ENCODE results near the gene MEAK7. TPM values are rescaled to one million over a fixed set of nuclear protein-coding genes. Genes with fewer than 3 reads are reported as not detected.

Gene MEAK7
- total RNA-seq, 2 experiments from 2014 or later: 95.7 to 98.3 TPM

- POLR2A ChIA-PET: interaction anchor here (0.6 to 3.2 kb wide), 8 partner anchors 10 to 389 kb away, joined by 3 to 14 read pairs (median 4); partner anchors contain the start of genes COTL1 and MBTPS1
- H3K4me3 Mint-ChIP-seq: peak overlapping the region; percentile 81
- peaks cover 42% of the 10 kb centered on the region for H3K4me1 Mint-ChIP-seq
Observed at GRCh38 chr16:84505249-84506187, 1.1 kb upstream of the MEAK7 start.

GRCh38 chr16:84503751-84504395 is 586 bp downstream of the MEAK7 start:
- Mint-ChIP-seq H3K4me1 (peaks cover 35% of the 10 kb centered on the region), H3K27ac (peak overlapping the region; percentile 45), H3K27me3 (no peaks in the 10 kb centered on the region), H3K4me3 (peak overlapping the region; percentile 42), H3K9me3 (no peaks in the 10 kb centered on the region), H3K36me3 (peaks cover 23% of the 10 kb centered on the region)
- ATAC-seq (ENCODE audit: low read depth): no peak
- POLR2A ChIA-PET: interaction anchor here (1.7 to 3.2 kb wide), 2 partner anchors 50 to 235 kb away, joined by 4 to 14 read pairs; no protein-coding TSS in a partner anchor
- peak; percentile 26 for DNase-seq

More at GRCh38 chr16:84505249-84506187, 1.1 kb upstream of the MEAK7 start:
- DNase-seq (no peak), ATAC-seq (ENCODE audit: low read depth) (no peak)
- no peaks in the 10 kb centered on the region for H3K9me3 Mint-ChIP-seq
- no peaks in the 10 kb centered on the region for H3K27me3 Mint-ChIP-seq
- peaks cover 16% of the 10 kb centered on the region for H3K36me3 Mint-ChIP-seq
- peak overlapping the region; percentile 82 for H3K27ac Mint-ChIP-seq

GRCh38 chr16:84502581-84502980 is 1.9 kb downstream of the MEAK7 start:
- peaks cover 23% of the 10 kb centered on the region for H3K36me3 Mint-ChIP-seq
- DNase-seq (no peak), ATAC-seq (ENCODE audit: low read depth) (no peak)
- no peak overlapping the region for H3K4me3 Mint-ChIP-seq
- H3K27me3 Mint-ChIP-seq: no peaks in the 10 kb centered on the region
- peaks cover 24% of the 10 kb centered on the region for H3K4me1 Mint-ChIP-seq
- H3K9me3 Mint-ChIP-seq: no peaks in the 10 kb centered on the region
- POLR2A ChIA-PET: no interaction called here
- H3K27ac Mint-ChIP-seq: peak overlapping the region; percentile 6

GRCh38 chr16:84502075-84502474 is 2.4 kb downstream of the MEAK7 start:
- POLR2A ChIA-PET: no interaction called here

GRCh38 chr16:84501077-84501735 is 3.3 kb downstream of the MEAK7 start:
- POLR2A ChIA-PET: no interaction called here
- no peak for ATAC-seq (ENCODE audit: low read depth)
- no peak overlapping the region for H3K4me3 Mint-ChIP-seq
- H3K9me3 Mint-ChIP-seq: no peaks in the 10 kb centered on the region
- H3K36me3 Mint-ChIP-seq: peaks cover 32% of the 10 kb centered on the region
- no peak overlapping the region for H3K27ac Mint-ChIP-seq
- peak; percentile 11 for DNase-seq
- peaks cover 16% of the 10 kb centered on the region for H3K4me1 Mint-ChIP-seq
- no peaks in the 10 kb centered on the region for H3K27me3 Mint-ChIP-seq

More at GRCh38 chr16:84502075-84502474, 2.4 kb downstream of the MEAK7 start:
- peaks cover 21% of the 10 kb centered on the region for H3K4me1 Mint-ChIP-seq
- H3K36me3 Mint-ChIP-seq: peaks cover 25% of the 10 kb centered on the region
- H3K27me3 Mint-ChIP-seq: no peaks in the 10 kb centered on the region
- no peaks in the 10 kb centered on the region for H3K9me3 Mint-ChIP-seq
- ATAC-seq (ENCODE audit: low read depth): no peak
- H3K27ac Mint-ChIP-seq: no peak overlapping the region
- no peak overlapping the region for H3K4me3 Mint-ChIP-seq
- DNase-seq: peak; percentile 10

GRCh38 chr16:84500531-84500930 is 3.9 kb downstream of the MEAK7 start:
- Mint-ChIP-seq H3K9me3 (peaks cover 2% of the 10 kb centered on the region), H3K27me3 (no peaks in the 10 kb centered on the region), H3K4me3 (no peak overlapping the region)

GRCh38 chr16:84499638-84500037 is 4.8 kb downstream of the MEAK7 start:
- Mint-ChIP-seq H3K36me3 (peaks cover 47% of the 10 kb centered on the region), H3K27ac (no peak overlapping the region), H3K9me3 (peaks cover 6% of the 10 kb centered on the region), H3K4me1 (peaks cover 3% of the 10 kb centered on the region), H3K4me3 (no peak overlapping the region), H3K27me3 (no peaks in the 10 kb centered on the region)
- ATAC-seq (ENCODE audit: low read depth) (no peak), DNase-seq (no peak)
- POLR2A ChIA-PET: no interaction called here

More at GRCh38 chr16:84500531-84500930, 3.9 kb downstream of the MEAK7 start:
- Mint-ChIP-seq H3K27ac (no peak overlapping the region), H3K4me1 (peaks cover 12% of the 10 kb centered on the region), H3K36me3 (peaks cover 38% of the 10 kb centered on the region)
- POLR2A ChIA-PET: no interaction called here
- ATAC-seq (ENCODE audit: low read depth): no peak
- no peak for DNase-seq

- Mint-ChIP-seq H3K36me3 (peaks cover 53% of the 10 kb centered on the region), H3K4me1 (no peaks in the 10 kb centered on the region), H3K4me3 (no peak overlapping the region), H3K27me3 (no peaks in the 10 kb centered on the region), H3K9me3 (peaks cover 9% of the 10 kb centered on the region), H3K27ac (no peak overlapping the region)
- POLR2A ChIA-PET: no interaction called here
- DNase-seq (no peak), ATAC-seq (ENCODE audit: low read depth) (no peak)
Observed at GRCh38 chr16:84498859-84499620, 5.4 kb downstream of the MEAK7 start.

- Mint-ChIP-seq H3K9me3 (peaks cover 9% of the 10 kb centered on the region), H3K4me1 (no peaks in the 10 kb centered on the region), H3K4me3 (no peak overlapping the region), H3K27ac (no peak overlapping the region), H3K27me3 (no peaks in the 10 kb centered on the region), H3K36me3 (peaks cover 59% of the 10 kb centered on the region)
- POLR2A ChIA-PET: no interaction called here
- no peak for ATAC-seq (ENCODE audit: low read depth)
- DNase-seq: no peak
Observed at GRCh38 chr16:84498223-84498610, 6.2 kb downstream of the MEAK7 start.

- Mint-ChIP-seq H3K4me3 (no peak overlapping the region), H3K9me3 (peaks cover 13% of the 10 kb centered on the region), H3K4me1 (no peaks in the 10 kb centered on the region), H3K36me3 (peaks cover 62% of the 10 kb centered on the region), H3K27me3 (no peaks in the 10 kb centered on the region), H3K27ac (no peak overlapping the region)
- ATAC-seq (ENCODE audit: low read depth): no peak
- POLR2A ChIA-PET: no interaction called here
- no peak for DNase-seq
Observed at GRCh38 chr16:84497418-84498222, 6.8 kb downstream of the MEAK7 start.

- Mint-ChIP-seq H3K27ac (no peak overlapping the region), H3K9me3 (peaks cover 13% of the 10 kb centered on the region), H3K4me3 (no peak overlapping the region), H3K27me3 (no peaks in the 10 kb centered on the region), H3K4me1 (no peaks in the 10 kb centered on the region), H3K36me3 (peaks cover 62% of the 10 kb centered on the region)
- POLR2A ChIA-PET: no interaction called here
- no peak for DNase-seq
- no peak for ATAC-seq (ENCODE audit: low read depth)
Observed at GRCh38 chr16:84496991-84497390, 7.5 kb downstream of the MEAK7 start.

GRCh38 chr16:84495506-84495905 is 9.0 kb downstream of the MEAK7 start:
- peaks cover 13% of the 10 kb centered on the region for H3K9me3 Mint-ChIP-seq
- no peak overlapping the region for H3K27ac Mint-ChIP-seq
- POLR2A ChIA-PET: no interaction called here
- H3K4me1 Mint-ChIP-seq: no peaks in the 10 kb centered on the region
- no peaks in the 10 kb centered on the region for H3K27me3 Mint-ChIP-seq
- no peak for DNase-seq
- no peak for ATAC-seq (ENCODE audit: low read depth)
- peaks cover 74% of the 10 kb centered on the region for H3K36me3 Mint-ChIP-seq
- H3K4me3 Mint-ChIP-seq: no peak overlapping the region
